A673 (cell line): Measurements from ENCODE around the gene FAM24B. TPM values are rescaled to one million over a fixed set of nuclear protein-coding genes. Genes with fewer than 3 reads are reported as not detected.
"Not testable (repeated sequence)": the region's sequence is repeated elsewhere in the genome, so short reads cannot be mapped to it uniquely, and the experiment has no call there.

Experiments
- BruUV-seq: library from RNA; stranded (reverse); fragments of 400-500 nt; replicated peaks from 2 replicates; lab custom pipeline; 2021; lab: Mats Ljungman, UMichigan
- CTCF ChIA-PET: fragments of 300-600 bp; sonication (Branson Sonifier 250); formaldehyde crosslinking; loops from one replicate; lab custom pipeline; 2022; ENCODE audit warnings: antibody characterized with exemption; lab: Charles Lee
- POLR2A ChIA-PET: fragments of 300-600 bp; sonication (Branson Sonifier 250); formaldehyde crosslinking; loops from one replicate; lab custom pipeline; 2022; ENCODE audit warnings: antibody characterized with exemption; ENCODE audit not compliant: low non-redundant PET; lab: Charles Lee
- DNase-seq: peaks from one replicate; pipeline ENCODE4 v3.0.0-alpha.2; 2015; ENCODE audit warnings: low spot score
- H3K27ac ChIP-seq: fragments of 200-600 bp; sonication (generic); 2 replicates; pipeline ENCODE4 v1.5.1; 2016; ENCODE audit warnings: mixed run types, low read depth, mild to moderate bottlenecking, mixed read lengths, antibody characterized with exemption, low read length; ENCODE audit not compliant: poor library complexity, severe bottlenecking
- H3K27me3 ChIP-seq: fragments of 200-600 bp; sonication (generic); replicated peaks from 2 replicates; pipeline ENCODE4 v1.6.1; 2017; ENCODE audit warnings: mixed run types, low read depth, mild to moderate bottlenecking, mixed read lengths, antibody characterized with exemption, low read length; ENCODE audit not compliant: insufficient read depth, poor library complexity
- H3K36me3 ChIP-seq: fragments of 200-600 bp; sonication (generic); 2 replicates; pipeline ENCODE4 v1.6.1; 2016; ENCODE audit warnings: mixed run types, mild to moderate bottlenecking, mixed read lengths, antibody characterized with exemption, low read length; ENCODE audit not compliant: insufficient read depth, poor library complexity, severe bottlenecking
- H3K4me1 ChIP-seq: fragments of 200-600 bp; sonication (generic); 2 replicates; pipeline ENCODE4 v1.6.1; 2017; ENCODE audit warnings: mixed run types, mild to moderate bottlenecking, mixed read lengths, antibody characterized with exemption, low read length; ENCODE audit not compliant: insufficient read depth, poor library complexity, severe bottlenecking
- H3K4me3 ChIP-seq: fragments of 200-600 bp; sonication (generic); 2 replicates; pipeline ENCODE4 v1.5.1; 2016; ENCODE audit warnings: low read depth, mixed run types, mild to moderate bottlenecking, mixed read lengths, low read length; ENCODE audit not compliant: poor library complexity, severe bottlenecking
- H3K9me3 ChIP-seq: fragments of 200-600 bp; sonication (generic); 2 replicates; pipeline ENCODE4 v1.6.1; 2016; ENCODE audit warnings: mixed run types, low read depth, mild to moderate bottlenecking, mixed read lengths, antibody characterized with exemption, low read length; ENCODE audit not compliant: poor library complexity, severe bottlenecking
- CTCF ChIP-seq: fragments of 300-800, 200-600 bp; sonication (generic); conservative IDR thresholded peaks from 2 replicates; pipeline ENCODE4 v1.5.1; 2017; ENCODE audit warnings: low read depth, mild to moderate bottlenecking, antibody characterized with exemption, low read length, moderate library complexity, mixed read lengths
- EZH2 ChIP-seq: fragments of 200-600 bp; sonication (generic); IDR thresholded peaks from 2 replicates; pipeline ENCODE4 v1.6.1; 2017; ENCODE audit warnings: borderline replicate concordance, low read depth, mild to moderate bottlenecking, mixed read lengths, antibody characterized with exemption, low read length; ENCODE audit not compliant: poor library complexity, severe bottlenecking
- intact Hi-C: fragments of 100-400 bp; cut with micrococcal nuclease; formaldehyde crosslinking; loops from one replicate; pipeline ENCODE4 v1.10.0; 2022; ENCODE audit not compliant: unreplicated experiment
- total RNA-seq: library from RNA; stranded (reverse); gene quantifications from 2 replicates; pipeline ENCODE4 v1.2.3, GENCODE V29; 2021

Gene FAM24B
- total RNA-seq, 1 experiment from 2014 or later, result 7.0 TPM

- intact Hi-C loops, POLR2A ChIA-PET, H3K27me3 ChIP-seq, BruUV-seq, H3K4me1 ChIP-seq, H3K9me3 ChIP-seq, DNase-seq, H3K27ac ChIP-seq, H3K36me3 ChIP-seq, CTCF ChIA-PET, H3K4me3 ChIP-seq: not testable (repeated sequence)
These were observed 12.5 kb downstream of the FAM24B start for GRCh38 chr10:122866757-122867482.

- no peaks in the 10 kb centered on the region for H3K4me1 ChIP-seq
- H3K27me3 ChIP-seq, result no peaks in the 10 kb centered on the region
- no TSS peak for BruUV-seq
- no peak overlapping the region for H3K27ac ChIP-seq
- H3K36me3 ChIP-seq, result no peaks in the 10 kb centered on the region
- no peak for DNase-seq
- H3K4me3 ChIP-seq, result no peak overlapping the region
- POLR2A ChIA-PET, result no interaction called here
- no peaks in the 10 kb centered on the region for H3K9me3 ChIP-seq
- intact Hi-C loops, result no loop called here
- CTCF ChIA-PET, result no interaction called here
- no peak for TF ChIP-seq CTCF
- TF ChIP-seq EZH2, result no peak
These were observed 14.5 kb downstream of the FAM24B start for GRCh38 chr10:122864901-122865300.

- intact Hi-C loops, result no loop called here
- H3K9me3 ChIP-seq, result no peaks in the 10 kb centered on the region
- no peak for TF ChIP-seq EZH2
- no peak for TF ChIP-seq CTCF
- H3K4me3 ChIP-seq, result no peak overlapping the region
- POLR2A ChIA-PET, result no interaction called here
- no TSS peak for BruUV-seq
- no peak overlapping the region for H3K27ac ChIP-seq
- CTCF ChIA-PET, result no interaction called here
- no peaks in the 10 kb centered on the region for H3K27me3 ChIP-seq
- no peaks in the 10 kb centered on the region for H3K4me1 ChIP-seq
- DNase-seq, result no peak
- no peaks in the 10 kb centered on the region for H3K36me3 ChIP-seq
These were observed 15.2 kb downstream of the FAM24B start for GRCh38 chr10:122864194-122864592.
